ENCODE data around the gene FOXC2.

FOXC2 gene

DNA sequence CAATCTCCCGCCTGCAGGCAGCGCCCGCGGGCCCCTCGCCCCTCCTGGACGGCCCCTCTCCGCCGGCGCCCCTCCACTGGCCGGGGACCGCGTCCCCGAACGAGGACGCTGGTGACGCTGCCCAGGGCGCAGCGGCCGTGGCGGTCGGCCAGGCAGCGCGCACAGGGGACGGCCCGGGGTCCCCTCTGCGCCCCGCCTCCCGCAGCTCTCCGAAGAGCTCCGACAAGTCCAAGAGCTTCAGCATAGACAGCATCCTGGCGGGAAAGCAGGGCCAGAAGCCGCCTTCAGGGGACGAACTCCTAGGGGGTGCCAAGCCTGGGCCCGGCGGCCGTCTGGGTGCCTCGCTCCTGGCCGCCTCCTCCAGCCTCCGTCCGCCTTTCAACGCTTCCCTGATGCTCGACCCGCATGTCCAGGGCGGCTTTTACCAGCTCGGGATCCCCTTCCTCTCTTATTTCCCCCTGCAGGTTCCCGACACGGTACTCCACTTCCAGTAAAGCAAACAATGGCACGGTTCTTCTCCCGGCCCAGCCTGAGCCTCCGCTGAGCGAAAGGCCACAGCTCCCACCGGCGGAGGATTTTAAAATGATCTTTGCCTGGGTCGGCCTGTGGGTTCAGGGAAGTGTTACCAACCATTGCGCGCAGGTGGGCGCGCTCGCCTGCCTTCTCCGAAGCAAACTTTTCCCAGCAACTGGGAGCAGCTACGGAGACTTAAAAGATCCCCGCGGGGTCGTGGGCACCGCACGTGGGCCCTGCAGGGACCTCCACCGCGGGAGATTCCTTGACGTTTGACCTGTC is 12.8 kb downstream of the FOXC2 start:
- H3K4me1 ChIP-seq: peaks cover 0 to 84% (median 61%) of the 10 kb centered on the region in 4 donors
- peak overlapping the region; percentile 95 to 97 for H3K27ac ChIP-seq
- peak overlapping the region; percentile 60 to 78 for H3K4me3 ChIP-seq
- intact Hi-C loops (cut with DNase I; ENCODE audit: low total_unique reads): loop anchor here (2.0 to 5.0 kb wide), 3 partner anchors 33 to 178 kb away; no protein-coding TSS in a partner anchor
- no peaks in the 10 kb centered on the region for H3K27me3 ChIP-seq
- no peaks in the 10 kb centered on the region for H3K9me3 ChIP-seq
- TF ChIP-seq, protein P1, sequence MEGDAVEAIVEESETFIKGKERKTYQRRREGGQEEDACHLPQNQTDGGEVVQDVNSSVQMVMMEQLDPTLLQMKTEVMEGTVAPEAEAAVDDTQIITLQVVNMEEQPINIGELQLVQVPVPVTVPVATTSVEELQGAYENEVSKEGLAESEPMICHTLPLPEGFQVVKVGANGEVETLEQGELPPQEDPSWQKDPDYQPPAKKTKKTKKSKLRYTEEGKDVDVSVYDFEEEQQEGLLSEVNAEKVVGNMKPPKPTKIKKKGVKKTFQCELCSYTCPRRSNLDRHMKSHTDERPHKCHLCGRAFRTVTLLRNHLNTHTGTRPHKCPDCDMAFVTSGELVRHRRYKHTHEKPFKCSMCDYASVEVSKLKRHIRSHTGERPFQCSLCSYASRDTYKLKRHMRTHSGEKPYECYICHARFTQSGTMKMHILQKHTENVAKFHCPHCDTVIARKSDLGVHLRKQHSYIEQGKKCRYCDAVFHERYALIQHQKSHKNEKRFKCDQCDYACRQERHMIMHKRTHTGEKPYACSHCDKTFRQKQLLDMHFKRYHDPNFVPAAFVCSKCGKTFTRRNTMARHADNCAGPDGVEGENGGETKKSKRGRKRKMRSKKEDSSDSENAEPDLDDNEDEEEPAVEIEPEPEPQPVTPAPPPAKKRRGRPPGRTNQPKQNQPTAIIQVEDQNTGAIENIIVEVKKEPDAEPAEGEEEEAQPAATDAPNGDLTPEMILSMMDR (IDR thresholded peaks at IDR 0.05): no peak
- peak in 1 of 2 donors; percentile 75 for DNase-seq
- H3K36me3 ChIP-seq: no peaks in the 10 kb centered on the region

DNA sequence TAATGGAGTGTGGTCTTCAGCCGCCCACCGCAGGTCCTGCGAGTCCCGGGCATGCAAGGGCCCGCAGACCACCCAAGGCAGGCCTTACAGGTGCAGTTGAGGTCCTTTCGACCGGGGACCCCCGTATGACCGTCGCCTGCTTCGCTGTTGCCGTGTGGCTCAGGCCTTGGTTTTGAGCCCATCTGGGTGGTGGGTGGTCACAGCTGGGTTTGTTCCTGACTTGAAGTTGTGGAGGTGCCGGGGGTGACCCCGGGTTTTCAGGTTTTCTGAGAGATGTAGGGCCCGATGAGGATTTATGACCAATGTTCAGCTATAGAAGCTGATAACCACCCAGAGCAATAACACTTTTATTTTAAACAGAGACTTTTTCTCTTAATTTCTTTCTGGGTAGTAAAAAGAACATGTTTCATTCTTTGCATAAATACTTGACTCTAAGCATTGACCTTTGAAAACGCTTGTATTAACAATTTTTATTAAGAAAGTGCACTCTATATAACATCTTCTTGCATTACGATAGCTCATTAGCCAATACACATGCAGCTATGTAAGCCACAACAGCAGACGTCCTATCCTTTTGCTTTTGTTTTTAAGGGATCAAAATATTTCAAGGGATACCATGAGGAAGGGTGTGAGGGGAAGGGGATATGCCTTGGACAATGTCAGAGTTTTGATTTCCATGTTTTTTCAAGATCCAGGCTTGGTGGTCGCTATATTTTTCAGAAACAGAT is 13.6 kb downstream of the FOXC2 start:
- intact Hi-C loops (cut with DNase I; ENCODE audit: low total_unique reads): loop anchor here (2.0 kb wide), 1 partner anchor 101 kb away; no protein-coding TSS in a partner anchor
- Histone ChIP-seq H3K4me1 (peaks cover 0 to 84% (median 57%) of the 10 kb centered on the region in 4 donors), H3K36me3 (no peaks in the 10 kb centered on the region), H3K27me3 (no peaks in the 10 kb centered on the region), H3K9me3 (no peaks in the 10 kb centered on the region), H3K27ac (peak overlapping the region; percentile 95 to 97), H3K4me3 (peak overlapping the region; percentile 60 to 78)
- TF ChIP-seq, protein P1 (IDR thresholded peaks at IDR 0.05): no peak
- peak in 1 of 2 donors; percentile 61 for DNase-seq

DNA sequence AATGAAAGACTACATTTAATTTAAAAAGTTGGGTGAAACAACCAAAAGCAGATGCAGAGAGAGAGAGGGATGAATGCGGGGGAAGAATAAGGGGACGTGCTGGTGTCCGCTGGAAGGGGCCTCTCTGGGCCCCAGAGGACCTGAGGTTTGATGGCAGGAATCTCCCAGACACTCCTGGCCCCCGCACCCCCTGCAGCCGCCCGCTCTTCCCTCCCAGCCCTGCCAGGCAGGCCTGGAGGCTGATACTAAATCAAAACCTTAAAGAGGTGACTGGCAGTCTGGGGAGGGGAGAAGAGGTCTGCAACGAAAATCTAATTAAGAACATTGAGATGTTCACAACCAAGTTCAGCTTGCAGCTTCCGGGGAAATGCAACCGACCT is 14.2 kb downstream of the FOXC2 start:
- peak in 1 of 2 donors; percentile 56 for DNase-seq
- Histone ChIP-seq H3K9me3 (no peaks in the 10 kb centered on the region), H3K36me3 (no peaks in the 10 kb centered on the region), H3K27ac (peak overlapping the region; percentile 95 to 97), H3K4me3 (peak overlapping the region; percentile 60 to 78), H3K4me1 (peaks cover 0 to 85% (median 55%) of the 10 kb centered on the region in 4 donors), H3K27me3 (no peaks in the 10 kb centered on the region)
- intact Hi-C loops (cut with DNase I; ENCODE audit: low total_unique reads): loop anchor here (2.0 kb wide), 1 partner anchor 100 kb away; no protein-coding TSS in a partner anchor
- TF ChIP-seq, protein P1 (IDR thresholded peaks at IDR 0.05): no peak

DNA sequence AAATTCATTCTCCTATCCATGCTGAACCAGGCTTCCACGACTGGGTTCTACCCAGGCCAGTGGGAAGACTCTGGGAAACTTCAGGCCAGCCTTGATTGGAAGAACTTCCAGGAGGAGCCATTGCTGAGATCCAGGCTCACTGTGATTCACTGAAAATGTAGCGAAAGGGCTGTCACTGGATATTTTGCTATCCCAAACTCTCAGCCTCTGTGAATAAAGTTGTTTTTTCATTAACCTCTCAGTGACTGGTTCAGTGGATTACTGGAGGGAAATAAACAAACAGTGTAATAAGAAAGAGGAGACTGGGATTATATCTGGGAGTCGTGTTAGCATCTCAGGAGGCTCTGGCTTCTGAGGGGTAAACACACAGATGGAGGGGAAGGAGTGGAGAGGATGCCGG is 14.8 kb downstream of the FOXC2 start:
- peak overlapping the region; percentile 60 to 78 for H3K4me3 ChIP-seq
- TF ChIP-seq, protein P1 (IDR thresholded peaks at IDR 0.05): no peak
- no peaks in the 10 kb centered on the region for H3K27me3 ChIP-seq
- peak in 1 of 2 donors; percentile 51 for DNase-seq
- no peaks in the 10 kb centered on the region for H3K36me3 ChIP-seq
- intact Hi-C loops (cut with DNase I; ENCODE audit: low total_unique reads): loop anchor here (2.0 kb wide), 1 partner anchor 99 kb away; no protein-coding TSS in a partner anchor
- H3K9me3 ChIP-seq: no peaks in the 10 kb centered on the region
- peaks cover 0 to 90% (median 57%) of the 10 kb centered on the region in 4 donors for H3K4me1 ChIP-seq
- peak overlapping the region; percentile 95 to 97 for H3K27ac ChIP-seq

DNA sequence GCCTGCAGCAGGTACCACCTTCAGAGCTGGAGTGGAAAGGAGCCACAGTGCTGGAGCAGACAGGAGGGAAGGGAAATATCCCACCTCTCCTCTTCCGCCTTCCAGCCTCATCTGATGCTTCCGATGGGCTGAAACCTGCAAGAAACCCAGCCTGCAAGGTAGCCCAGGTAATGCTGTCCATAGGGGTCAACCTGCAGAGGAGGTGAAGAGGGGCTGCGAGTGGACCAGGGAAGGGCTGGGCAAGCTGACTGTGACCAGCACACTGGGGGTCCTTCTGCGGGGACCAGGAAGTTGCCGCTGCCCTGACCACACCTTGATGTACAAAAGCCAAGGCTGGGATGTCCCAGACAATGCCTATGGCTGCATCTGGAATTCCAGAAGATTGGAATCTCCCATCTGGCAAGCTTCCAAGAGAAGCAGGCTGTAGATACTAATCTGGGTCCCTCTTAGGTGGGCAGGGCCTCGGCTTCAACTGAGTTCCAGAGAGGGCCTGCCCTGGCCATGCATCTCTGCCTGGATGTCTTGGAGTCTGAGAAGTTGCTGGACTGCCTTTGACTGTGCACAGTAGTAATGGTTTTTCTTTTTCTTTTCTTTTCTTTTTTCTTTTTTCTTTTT is 17.5 kb downstream of the FOXC2 start:
- H3K4me3 ChIP-seq: no peak overlapping the region
- peak overlapping the region; percentile 95 to 97 for H3K27ac ChIP-seq
- peaks cover 0 to 5% (median 0%) of the 10 kb centered on the region in 3 donors for H3K36me3 ChIP-seq
- TF ChIP-seq, protein P1 (IDR thresholded peaks at IDR 0.05): no peak
- intact Hi-C loops (cut with DNase I; ENCODE audit: low total_unique reads): no loop called here
- DNase-seq: peak in 1 of 2 donors; percentile 57
- no peaks in the 10 kb centered on the region for H3K9me3 ChIP-seq
- no peaks in the 10 kb centered on the region for H3K27me3 ChIP-seq
- peaks cover 0 to 98% (median 65%) of the 10 kb centered on the region in 4 donors for H3K4me1 ChIP-seq

Data from tibial artery (tissue), 4 donors.